ENCODE results near the gene NAA30.
A peak's percentile ranks its signal among the peaks of the same experiment; 100 is the strongest.
"Not testable (repeated sequence)": the region's sequence is repeated elsewhere in the genome, so short reads cannot be mapped to it uniquely, and the experiment has no call there.

Gene NAA30
- 54.6 reads per million, percentile 70 among the genes with 10 or more reads in this experiment for total RNA-seq

DNA sequence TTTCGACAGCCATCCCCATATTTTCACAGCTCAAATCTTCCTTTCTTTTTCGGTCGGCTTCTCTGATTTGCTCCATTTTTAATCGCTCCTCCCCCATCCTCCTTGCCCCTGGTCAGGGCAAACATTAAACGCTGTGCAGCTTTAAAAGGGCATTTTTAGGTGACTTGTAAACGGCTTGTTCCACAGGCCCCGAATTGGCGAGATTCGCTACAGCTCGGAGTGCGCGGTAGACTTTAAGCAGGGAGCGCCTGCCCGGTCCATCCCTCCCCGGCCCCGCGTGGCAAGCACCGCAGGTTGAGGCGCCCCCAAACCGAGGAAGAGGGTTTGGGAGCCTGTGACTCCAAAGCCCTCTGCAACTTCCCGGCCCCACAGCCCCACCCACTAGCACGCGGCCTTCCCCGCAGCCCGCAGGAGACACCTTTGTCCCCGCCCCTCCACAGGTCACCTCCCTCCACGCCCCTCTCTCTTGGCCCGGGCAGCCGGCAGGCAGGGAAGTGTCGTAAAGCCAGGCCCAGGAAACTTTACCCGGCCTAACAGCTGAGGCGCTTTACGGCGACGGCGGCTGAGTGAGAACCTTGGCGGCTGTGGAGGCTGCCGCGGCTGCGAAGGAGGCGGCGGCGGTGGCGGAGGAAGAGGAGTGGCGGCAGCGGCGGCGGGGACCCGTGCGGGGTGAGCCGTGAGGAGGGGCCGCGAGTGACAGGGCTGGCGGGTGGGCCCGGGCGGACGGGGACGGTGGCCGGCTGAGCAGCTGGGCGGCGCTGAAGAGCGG, at the start of gene NAA30:
Gene NAA30 (plus strand): TSS at position 550 of the 769 bp plus-strand sequence. CDS start 372 bp downstream, outside the sequence.
- DNase-seq, result peak; percentile 94

DNA sequence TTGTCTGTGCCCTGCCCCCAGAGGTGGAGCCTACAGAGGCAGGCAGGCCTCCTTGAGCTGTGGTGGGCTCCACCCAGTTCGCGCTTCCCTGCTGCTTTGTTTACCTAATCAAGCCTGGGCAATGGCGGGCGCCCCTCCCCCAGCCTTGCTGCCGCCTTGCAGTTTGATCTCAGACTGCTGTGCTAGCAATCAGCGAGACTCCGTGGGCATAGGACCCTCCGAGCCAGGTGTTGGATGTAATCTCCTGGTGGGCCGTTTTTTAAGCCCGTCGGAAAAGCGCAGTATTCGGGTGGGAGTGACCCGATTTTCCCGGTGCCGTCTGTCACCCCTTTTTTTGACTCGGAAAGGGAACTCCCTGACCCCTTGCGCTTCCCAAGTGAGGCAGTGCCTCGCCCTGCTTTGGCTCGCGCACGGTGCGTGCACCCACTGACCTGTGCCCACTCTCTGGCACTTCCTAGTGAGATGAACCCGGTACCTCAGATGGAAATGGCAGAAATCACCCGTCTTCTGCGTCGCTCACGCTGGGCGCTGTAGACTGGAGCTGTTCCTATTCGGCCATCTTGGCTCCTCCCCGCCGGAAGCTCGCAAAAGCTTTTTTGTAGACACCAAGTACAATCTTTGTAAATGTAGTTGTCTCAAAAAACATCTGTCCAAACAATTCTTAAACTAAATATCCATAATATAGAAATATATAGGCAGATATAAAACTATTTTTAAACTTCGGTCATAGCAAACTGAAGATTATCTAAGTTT, 46.7 kb upstream of the NAA30 start:
- not testable (repeated sequence) for DNase-seq

DNA sequence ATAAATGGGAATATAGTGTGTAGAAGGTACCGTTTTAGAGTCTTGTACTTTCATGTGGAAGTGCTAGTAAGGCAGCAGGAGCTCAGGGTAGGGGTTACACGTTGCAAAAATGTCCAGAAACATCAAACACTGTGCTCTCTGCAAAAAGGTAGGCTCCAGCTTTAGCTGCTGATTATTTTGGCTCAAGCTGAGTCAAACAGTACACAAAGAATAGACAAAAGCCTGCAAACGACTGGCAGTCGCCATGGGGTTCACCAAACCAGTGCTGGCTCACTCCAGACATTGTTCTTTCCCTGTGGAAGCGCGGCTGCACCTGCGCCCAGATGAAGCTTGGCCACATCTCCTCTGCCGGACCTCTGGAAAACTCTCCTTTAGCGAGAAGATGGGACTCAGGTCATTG, 45.3 kb upstream of the NAA30 start:
- DNase-seq, result no peak

DNA sequence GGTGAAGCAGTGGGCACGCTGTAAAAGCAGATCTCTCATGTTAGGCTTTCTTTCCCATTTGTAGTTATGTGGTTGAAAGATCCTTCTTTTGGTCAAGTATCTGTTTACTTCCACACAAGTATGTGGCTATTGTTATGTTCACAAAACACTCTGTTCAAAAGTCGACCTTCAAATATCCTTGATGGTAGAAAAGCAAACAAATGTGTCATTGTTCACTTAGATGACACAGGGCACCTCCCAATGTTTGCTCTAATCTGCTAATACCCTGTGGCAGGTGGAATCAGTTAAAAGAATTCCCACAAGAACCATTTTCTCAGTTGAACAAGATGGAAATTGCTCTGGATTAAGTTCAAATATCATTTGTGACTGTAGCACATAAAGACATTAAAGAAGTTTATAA, 43.6 kb upstream of the NAA30 start:
- no peak for DNase-seq

DNA sequence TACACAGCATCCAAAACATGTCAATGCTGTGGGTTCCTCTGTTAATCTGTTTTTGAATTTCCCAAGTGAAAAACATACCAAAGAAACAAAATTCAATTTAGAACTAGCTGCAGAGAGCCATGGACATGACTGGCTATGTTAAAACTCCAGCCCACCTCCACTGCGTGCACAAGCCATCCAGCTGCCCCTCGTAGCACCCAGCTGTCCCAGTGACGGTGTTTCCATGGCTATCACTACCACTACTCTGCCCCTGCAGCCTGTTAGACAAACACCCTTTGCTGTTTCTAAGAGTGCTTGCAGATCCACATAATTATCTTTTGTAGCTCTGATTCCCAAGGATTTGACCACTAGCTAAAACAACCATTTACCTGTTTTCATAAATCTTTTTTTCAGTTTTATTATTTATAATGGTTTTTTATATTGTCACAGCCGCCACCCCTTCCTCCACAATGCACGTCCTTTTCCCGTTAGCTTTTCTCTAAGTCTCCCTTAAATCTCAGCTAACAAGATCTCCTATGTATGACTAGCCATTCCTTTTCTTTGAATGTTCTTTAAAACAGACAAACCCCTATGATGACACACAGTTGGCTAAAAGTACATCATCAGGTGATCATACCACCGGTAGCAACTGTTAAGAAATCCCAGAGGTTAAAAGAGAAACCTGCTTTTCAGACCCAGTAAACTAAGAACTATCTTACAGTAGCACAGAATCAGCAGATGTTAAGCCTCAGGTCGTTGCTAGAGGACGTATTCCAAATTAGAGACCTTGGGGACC, 37.8 kb upstream of the NAA30 start:
- no peak for DNase-seq

DNA sequence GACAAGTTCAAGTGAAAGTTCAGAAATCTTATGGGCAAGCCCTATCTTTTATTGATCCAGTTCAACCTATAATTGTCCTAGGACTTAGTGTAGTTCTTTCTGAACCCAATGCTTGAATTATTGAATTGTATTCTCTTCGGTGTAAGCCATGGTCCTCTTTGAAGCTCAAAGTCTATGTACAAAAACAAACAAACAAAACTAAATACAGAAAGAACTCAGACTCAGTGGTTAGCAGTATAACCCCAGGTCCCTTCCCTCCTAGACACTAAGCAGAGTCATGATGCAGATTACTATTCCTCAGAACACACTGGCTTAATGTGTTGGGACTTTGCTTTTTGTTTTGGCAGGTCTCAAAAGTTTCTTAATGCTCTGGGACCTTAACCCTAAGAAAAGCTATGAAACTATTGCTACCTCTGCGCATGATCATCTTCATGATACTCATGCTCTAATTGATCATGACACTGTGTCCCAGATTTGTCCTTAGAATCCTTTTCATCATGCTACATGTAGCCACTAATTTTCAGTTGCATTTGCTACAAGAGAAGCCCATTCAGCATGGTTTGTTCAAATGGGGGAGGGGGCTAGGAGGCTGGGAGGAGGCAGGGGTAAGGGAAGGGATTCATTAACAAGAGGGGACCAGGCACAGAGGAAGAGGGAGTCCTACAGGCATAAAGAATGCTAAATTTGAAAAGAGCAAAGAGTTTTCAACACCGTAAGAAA, 35.1 kb upstream of the NAA30 start:
- DNase-seq, result no peak

DNA sequence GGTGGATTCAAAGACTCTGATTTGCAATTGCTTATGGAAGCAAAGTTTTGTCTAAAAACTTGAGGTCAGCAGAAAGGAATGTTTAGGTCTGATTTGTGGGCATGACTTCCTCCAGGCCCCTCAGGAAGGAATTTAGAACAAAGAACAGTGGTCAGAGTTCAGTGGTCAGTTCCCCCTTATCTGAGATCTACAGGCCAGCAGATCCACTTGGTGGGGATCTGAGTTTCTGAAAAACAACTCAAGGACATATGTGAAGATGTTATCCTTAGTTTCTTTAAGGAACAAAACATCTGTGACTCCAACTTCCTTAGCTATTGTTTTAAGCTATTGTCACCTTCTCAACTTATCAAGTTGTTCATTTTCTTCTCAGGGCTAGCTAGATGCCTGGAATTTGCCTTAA, 28.0 kb upstream of the NAA30 start:
- no peak for DNase-seq

DNA sequence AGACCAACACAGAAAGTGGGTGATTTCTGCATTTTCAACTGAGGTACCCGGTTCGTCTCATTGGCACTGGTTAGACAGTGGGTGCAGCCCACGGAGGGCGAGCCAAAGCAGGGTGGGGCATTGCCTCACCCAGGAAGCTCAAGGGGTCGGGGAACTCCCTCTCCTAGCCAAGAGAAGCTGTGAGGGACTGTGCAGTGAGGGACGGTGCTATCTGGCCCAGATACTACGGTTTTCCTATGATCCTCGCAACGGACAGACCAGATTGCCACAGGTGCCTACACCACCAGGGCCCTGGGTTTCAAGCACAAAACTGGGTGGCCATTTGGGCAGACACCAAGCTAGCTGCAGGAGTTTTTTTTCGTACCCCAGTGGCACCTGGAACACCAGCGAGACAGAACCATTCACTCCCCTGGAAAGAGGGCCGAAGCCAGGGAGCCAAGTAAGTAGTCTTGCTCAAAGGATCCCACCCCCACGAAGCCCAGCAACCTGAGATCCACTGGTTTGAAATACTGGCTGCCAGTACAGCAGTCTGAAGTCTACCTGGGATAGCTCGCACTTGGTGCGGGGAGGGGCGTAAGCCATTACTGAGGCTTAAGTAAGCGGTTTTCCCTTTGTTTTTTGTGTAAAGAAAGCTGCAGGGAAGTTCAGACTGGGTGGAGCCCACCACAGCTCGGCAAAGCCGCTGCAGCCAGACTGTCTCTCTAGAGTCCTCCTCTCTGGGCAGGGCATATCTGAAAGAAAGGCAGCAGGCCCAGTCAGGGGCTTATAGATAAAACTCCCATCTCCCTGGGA, 25.5 kb upstream of the NAA30 start:
- no peak for DNase-seq

DNA sequence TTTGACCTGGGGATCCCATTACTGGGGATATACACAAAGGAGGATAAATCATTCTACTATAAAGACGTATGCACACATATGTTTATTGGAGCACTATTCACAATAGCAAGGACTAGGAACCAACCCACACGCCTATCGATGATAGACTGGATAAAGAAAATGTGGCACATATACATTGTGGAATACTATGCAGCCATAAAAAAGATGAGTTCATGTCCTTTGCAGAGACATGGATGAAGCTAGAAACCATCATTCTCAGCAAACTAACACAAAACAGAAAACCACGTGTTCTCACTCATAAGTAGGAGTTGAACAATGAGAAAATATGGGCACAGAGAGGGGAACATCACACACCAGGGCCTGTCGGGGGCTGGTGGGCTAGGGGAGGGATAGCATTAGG, 20.2 kb upstream of the NAA30 start:
- DNase-seq, result not testable (repeated sequence)

DNA sequence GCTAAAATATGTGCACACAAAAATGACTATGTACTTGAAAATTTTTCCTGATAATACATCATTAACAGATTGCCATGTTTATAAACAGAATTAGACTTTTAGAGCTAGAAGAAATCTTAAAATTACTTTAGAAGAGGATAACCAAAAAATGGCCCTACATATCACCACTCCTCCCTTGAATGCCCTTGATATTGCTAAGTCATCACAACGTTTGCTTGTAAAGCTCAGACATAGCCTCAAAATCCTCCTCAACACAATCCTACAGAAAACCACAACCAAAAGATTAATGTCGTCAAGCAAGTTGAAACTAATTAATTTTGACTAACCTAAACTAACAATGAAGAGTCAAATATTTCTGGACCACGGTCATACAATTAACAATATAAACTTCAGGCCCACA, 19.4 kb upstream of the NAA30 start:
- DNase-seq, result no peak

DNA sequence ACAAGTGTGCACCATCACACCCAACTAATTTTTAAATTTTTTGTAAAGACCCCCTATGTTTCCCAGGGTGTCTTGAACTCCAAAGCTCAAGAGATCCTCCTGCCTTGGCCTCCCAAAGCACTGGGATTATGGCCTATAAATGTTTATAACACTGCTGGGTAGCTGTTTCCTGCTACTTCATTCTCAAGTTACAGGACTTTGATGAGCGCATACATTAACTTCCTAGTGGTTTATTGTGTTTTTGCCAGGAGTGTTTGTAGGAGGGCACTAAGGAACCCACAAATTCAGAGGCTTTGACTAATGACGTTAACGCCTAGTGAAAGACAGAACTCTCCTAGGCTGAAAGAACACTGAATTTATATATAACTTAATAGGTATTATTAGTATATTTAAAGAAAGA, 15.2 kb upstream of the NAA30 start:
- DNase-seq, result no peak

DNA sequence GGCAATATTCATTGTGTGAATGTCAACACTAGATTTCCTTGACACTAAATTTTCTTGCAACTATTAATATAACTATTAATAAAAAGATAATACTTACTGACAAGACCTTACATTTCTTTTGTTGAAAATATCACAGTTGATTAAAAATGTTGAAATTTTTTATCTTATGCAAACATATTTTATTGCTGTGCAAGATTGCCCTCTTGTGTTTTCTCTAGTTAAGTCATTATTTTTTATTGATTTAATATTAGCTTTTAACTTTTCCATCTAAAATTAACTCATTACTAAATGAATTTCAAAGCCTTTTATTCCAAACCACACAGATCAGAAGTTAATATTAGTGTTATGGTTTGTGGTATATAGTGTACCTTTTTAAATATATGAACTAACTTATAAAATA, 11.7 kb upstream of the NAA30 start:
- DNase-seq, result no peak

DNA sequence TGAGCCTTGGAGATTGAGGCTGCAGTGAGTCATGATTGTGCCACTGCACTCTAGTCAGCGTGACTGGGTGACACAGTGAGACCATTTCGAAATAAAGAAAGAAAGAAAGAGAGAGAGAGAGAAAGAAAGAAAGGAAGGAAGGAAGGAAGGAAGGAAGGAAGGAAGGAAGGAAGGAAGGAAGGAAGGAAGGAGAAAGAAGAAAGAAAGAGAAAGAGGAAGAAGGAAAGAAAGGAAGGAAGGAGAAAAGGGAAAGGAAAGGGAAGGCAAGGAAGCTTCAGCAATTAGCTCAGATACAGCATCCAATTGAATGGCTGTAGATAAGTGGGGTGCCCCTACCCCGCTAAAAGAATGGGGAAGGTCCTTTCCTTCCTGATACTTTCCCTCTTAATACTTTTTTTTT, 9.5 kb upstream of the NAA30 start:
- no peak for DNase-seq

DNA sequence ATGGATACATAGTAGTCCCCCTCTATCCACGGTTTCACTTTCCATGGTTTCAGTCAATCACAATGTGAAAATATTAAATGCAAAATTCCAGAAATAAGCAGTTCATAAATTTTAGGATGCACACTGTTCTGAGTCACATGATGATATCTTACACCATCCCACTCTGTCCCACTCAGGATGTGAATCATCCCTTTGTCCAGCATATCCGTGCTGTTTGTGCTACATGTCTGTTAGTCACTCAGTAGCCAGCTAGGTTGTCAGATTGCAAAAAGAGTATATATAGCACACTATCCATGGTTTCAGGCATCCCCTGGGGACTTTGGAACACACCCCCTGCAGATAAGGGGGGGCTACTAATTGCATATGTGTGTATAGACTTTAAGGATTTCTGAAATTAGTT, 8.1 kb upstream of the NAA30 start:
- no peak for DNase-seq

DNA sequence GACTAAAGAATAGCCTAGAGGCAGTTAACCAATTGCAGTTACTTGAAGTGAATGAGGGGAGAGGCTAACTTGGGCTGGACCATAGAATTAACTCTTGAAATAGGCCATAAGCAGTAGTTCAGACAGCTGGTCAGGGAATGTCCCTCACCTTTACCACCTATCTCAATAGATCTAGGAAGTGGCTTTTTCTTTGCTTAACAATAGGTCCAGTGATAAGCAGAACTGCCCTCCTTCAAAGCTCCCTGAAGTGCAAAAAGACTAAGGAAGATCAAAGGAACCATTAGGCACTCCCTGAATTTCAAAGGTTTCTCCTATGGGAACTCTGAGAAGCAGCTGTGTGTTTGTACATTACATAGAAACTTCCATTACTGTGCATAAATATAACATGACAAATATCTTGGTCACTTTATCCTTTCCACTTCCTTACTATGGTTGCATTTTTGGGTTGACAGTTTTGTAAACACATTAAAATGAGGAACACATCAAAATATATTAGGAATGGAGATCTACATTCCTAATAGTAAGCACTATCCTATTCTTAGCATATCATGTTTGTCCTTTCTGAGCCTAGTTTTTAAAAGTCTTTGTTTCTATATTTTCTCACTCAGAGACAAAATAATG, 7.2 kb upstream of the NAA30 start:
- DNase-seq, result no peak

DNA sequence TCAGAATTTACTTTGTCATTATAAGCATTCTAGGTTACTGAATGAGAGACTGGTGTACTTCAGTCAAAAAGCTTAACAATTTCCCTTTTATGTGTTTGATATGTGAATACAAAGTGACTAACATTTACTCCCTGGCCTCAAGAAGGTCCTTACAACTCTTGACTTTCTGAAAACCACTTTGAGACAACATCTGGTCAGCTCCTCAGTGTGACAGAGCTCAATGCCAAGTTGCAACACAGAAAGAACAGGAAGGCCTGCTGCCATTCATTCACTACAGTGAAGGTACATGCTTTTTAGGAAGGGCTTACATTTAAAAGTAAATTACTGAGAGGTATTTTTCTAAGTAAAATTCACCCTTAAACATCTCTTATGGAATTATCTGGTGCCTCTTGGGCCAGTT, 2.3 kb upstream of the NAA30 start:
- DNase-seq, result no peak

DNA sequence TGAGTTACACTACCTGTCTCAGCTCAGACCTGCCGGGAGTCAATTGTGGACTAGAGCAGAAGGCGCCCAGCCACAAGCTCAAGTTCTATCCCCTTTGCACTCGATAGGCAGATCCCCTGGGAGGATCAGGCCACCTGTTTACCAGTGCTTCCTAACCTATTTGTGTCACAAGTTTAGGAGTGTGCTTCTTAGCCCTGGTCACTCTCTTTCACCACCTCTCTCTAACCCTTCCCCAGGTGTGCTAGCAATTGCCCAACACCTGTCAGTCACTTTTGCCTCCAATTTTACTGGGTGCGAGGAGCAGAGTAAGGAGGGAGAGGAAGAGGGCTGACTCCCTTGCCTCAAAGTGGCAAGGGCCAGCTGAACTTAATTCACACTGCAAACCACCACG, 745 bp upstream of the NAA30 start:
- DNase-seq, result no peak

DNA sequence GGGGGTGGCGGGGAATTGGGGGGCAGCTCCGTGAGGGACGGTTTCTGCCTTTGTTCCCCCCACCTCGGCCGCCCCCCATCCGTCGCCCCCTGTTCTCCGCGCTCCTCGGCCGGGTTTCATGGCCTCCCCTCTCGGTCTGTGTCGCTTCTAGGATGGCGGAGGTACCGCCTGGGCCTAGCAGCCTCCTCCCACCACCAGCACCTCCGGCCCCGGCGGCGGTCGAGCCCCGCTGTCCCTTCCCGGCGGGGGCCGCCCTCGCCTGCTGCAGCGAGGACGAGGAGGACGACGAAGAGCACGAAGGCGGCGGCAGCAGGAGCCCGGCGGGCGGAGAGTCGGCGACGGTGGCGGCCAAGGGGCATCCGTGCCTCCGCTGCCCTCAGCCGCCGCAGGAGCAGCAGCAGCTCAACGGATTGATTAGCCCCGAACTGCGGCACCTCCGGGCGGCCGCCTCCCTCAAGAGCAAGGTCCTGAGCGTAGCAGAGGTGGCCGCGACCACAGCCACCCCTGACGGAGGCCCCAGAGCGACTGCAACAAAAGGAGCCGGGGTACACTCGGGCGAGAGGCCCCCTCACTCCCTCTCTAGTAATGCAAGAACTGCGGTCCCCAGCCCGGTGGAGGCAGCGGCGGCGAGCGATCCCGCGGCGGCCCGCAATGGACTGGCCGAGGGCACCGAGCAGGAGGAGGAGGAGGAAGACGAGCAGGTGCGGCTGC, 575 bp downstream of the NAA30 start:
- peak; percentile 19 for DNase-seq

DNA sequence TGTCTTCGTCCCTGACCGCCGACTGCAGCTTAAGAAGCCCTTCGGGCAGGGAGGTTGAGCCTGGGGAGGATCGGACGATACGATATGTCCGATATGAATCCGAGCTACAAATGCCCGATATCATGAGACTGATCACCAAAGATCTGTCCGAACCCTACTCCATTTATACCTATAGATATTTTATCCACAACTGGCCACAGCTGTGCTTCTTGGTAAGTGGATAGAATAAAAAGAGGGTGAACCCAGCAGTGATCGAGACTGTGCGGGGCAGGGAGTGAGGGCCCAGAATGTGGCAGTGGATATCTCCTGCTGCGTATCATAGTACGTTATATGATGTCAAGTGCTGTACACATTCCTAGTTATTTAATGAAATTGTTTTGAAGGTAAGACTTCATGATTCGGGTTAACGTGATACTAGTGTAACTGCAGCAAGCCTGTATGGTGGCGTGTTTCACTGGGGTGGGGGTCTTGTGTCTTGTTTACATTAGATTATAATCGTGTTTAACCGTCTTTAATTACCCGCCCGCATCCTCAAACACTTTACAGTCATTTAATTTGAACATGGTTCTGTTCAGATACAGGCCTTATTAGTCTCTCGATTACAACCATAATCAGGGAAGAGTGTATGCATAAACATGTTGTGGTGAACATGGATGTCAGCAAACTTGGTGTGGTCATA, 1.3 kb downstream of the NAA30 start:
- DNase-seq, result no peak

DNA sequence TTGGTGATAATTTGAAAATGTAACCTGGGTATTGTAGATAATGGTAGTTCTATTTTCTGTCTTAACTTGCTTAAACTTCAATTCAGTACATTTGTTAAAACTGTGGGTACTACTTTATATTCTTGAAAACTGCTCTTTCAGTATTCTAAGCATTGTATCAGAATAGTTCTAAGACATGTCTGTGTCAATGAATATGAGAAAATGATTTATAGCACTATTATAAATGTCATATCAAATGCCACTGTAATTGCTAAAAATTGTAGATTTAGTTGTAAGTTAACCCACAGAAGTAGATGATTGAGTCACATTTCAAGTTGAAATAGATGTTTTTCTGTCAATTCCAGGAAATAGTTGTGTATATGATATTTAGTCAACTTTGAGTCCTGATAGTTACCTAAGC, 2.4 kb downstream of the NAA30 start:
- no peak for DNase-seq
